A673 (cell line): Measurements from ENCODE around the gene ENDOG. TPM values are rescaled to one million over a fixed set of nuclear protein-coding genes. Genes with fewer than 3 reads are reported as not detected.
A peak's percentile ranks its signal among the peaks of the same experiment; 100 is the strongest.
"Not testable (repeated sequence)": the region's sequence is repeated elsewhere in the genome, so short reads cannot be mapped to it uniquely, and the experiment has no call there.

Source experiments
- BruUV-seq: library from RNA; stranded (reverse); fragments of 400-500 nt; replicated peaks from 2 replicates; lab custom pipeline; 2021; lab: Mats Ljungman, UMichigan
- CTCF ChIA-PET: fragments of 300-600 bp; sonication (Branson Sonifier 250); formaldehyde crosslinking; loops from one replicate; lab custom pipeline; 2022; ENCODE audit warnings: antibody characterized with exemption; lab: Charles Lee
- POLR2A ChIA-PET: fragments of 300-600 bp; sonication (Branson Sonifier 250); formaldehyde crosslinking; loops from one replicate; lab custom pipeline; 2022; ENCODE audit warnings: antibody characterized with exemption; ENCODE audit not compliant: low non-redundant PET; lab: Charles Lee
- DNase-seq: peaks from one replicate; pipeline ENCODE4 v3.0.0-alpha.2; 2015; ENCODE audit warnings: low spot score
- H3K27ac ChIP-seq: fragments of 200-600 bp; sonication (generic); 2 replicates; pipeline ENCODE4 v1.5.1; 2016; ENCODE audit warnings: mixed run types, low read depth, mild to moderate bottlenecking, mixed read lengths, antibody characterized with exemption, low read length; ENCODE audit not compliant: poor library complexity, severe bottlenecking
- H3K27me3 ChIP-seq: fragments of 200-600 bp; sonication (generic); replicated peaks from 2 replicates; pipeline ENCODE4 v1.6.1; 2017; ENCODE audit warnings: mixed run types, low read depth, mild to moderate bottlenecking, mixed read lengths, antibody characterized with exemption, low read length; ENCODE audit not compliant: insufficient read depth, poor library complexity
- H3K36me3 ChIP-seq: fragments of 200-600 bp; sonication (generic); 2 replicates; pipeline ENCODE4 v1.6.1; 2016; ENCODE audit warnings: mixed run types, mild to moderate bottlenecking, mixed read lengths, antibody characterized with exemption, low read length; ENCODE audit not compliant: insufficient read depth, poor library complexity, severe bottlenecking
- H3K4me1 ChIP-seq: fragments of 200-600 bp; sonication (generic); 2 replicates; pipeline ENCODE4 v1.6.1; 2017; ENCODE audit warnings: mixed run types, mild to moderate bottlenecking, mixed read lengths, antibody characterized with exemption, low read length; ENCODE audit not compliant: insufficient read depth, poor library complexity, severe bottlenecking
- H3K4me3 ChIP-seq: fragments of 200-600 bp; sonication (generic); 2 replicates; pipeline ENCODE4 v1.5.1; 2016; ENCODE audit warnings: low read depth, mixed run types, mild to moderate bottlenecking, mixed read lengths, low read length; ENCODE audit not compliant: poor library complexity, severe bottlenecking
- H3K9me3 ChIP-seq: fragments of 200-600 bp; sonication (generic); 2 replicates; pipeline ENCODE4 v1.6.1; 2016; ENCODE audit warnings: mixed run types, low read depth, mild to moderate bottlenecking, mixed read lengths, antibody characterized with exemption, low read length; ENCODE audit not compliant: poor library complexity, severe bottlenecking
- CTCF ChIP-seq: fragments of 300-800, 200-600 bp; sonication (generic); conservative IDR thresholded peaks from 2 replicates; pipeline ENCODE4 v1.5.1; 2017; ENCODE audit warnings: low read depth, mild to moderate bottlenecking, antibody characterized with exemption, low read length, moderate library complexity, mixed read lengths
- intact Hi-C: fragments of 100-400 bp; cut with micrococcal nuclease; formaldehyde crosslinking; loops from one replicate; pipeline ENCODE4 v1.10.0; 2022; ENCODE audit not compliant: unreplicated experiment
- total RNA-seq: library from RNA; stranded (reverse); gene quantifications from 2 replicates; pipeline ENCODE4 v1.2.3, GENCODE V29; 2021

ENDOG gene
- total RNA-seq, 1 experiment from 2014 or later = 46.7 TPM

- peak; percentile 48 for DNase-seq
- H3K27me3 ChIP-seq, H3K27ac ChIP-seq, POLR2A ChIA-PET, BruUV-seq, H3K4me3 ChIP-seq, H3K9me3 ChIP-seq, H3K4me1 ChIP-seq, H3K36me3 ChIP-seq: not testable (repeated sequence)
- CTCF ChIA-PET = interaction anchor here (0.6 to 1.0 kb wide), 4 partner anchors 27 to 74 kb away, joined by 3 to 4 read pairs (median 3); no protein-coding TSS in a partner anchor
- intact Hi-C loops = loop anchor here (2.0 kb wide), 1 partner anchor 77 kb away; no protein-coding TSS in a partner anchor
- peak; percentile 57 for TF ChIP-seq CTCF
These were observed 33.7 kb downstream of the ENDOG start for GRCh38 chr9:128851779-128852600.

- intact Hi-C loops = loop anchor here (2.0 kb wide), 1 partner anchor 76 kb away; no protein-coding TSS in a partner anchor
- H3K9me3 ChIP-seq, H3K27ac ChIP-seq, H3K36me3 ChIP-seq, POLR2A ChIA-PET, H3K4me3 ChIP-seq, H3K27me3 ChIP-seq, DNase-seq, H3K4me1 ChIP-seq, BruUV-seq: not testable (repeated sequence)
- CTCF ChIA-PET = interaction anchor here (0.5 to 1.0 kb wide), 5 partner anchors 27 to 124 kb away, joined by 3 to 5 read pairs (median 3); no protein-coding TSS in a partner anchor
These were observed 34.3 kb downstream of the ENDOG start for GRCh38 chr9:128852646-128853045.

DNA sequence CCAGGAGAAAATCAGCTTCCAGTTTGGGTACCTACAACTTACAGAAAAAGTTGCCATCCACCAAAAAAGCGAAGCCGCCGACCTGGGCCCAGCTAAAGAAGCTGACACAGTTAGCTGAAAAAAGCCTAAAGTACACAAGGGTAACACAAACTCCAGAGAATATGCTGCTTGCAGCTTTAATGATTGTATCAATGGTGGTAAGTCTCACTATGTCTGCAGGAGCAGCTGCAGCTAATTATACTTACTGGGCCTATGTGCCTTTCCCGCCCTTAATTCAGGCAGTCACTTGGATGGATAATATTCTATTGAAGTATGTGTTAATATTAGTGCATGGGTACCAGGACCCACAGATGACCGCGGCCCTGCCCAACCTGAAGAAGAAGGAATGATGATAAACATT is 36.2 kb downstream of the ENDOG start:
- POLR2A ChIA-PET, intact Hi-C loops: not testable (repeated sequence)

GRCh38 chr9:128858476-128858875 is 40.2 kb downstream of the ENDOG start:
- CTCF ChIA-PET = interaction anchor here (0.7 kb wide), 1 partner anchor 69 kb away, joined by 7 read pairs; no protein-coding TSS in a partner anchor
- H3K27ac ChIP-seq, intact Hi-C loops, H3K4me1 ChIP-seq, H3K27me3 ChIP-seq, H3K9me3 ChIP-seq, POLR2A ChIA-PET, H3K36me3 ChIP-seq, DNase-seq, BruUV-seq, H3K4me3 ChIP-seq: not testable (repeated sequence)

More for the DNA sequence above, 36.2 kb downstream of the ENDOG start:
- H3K27me3 ChIP-seq, BruUV-seq, CTCF ChIA-PET, H3K9me3 ChIP-seq, H3K4me3 ChIP-seq, H3K36me3 ChIP-seq, H3K27ac ChIP-seq, DNase-seq, H3K4me1 ChIP-seq: not testable (repeated sequence)
